ENCODE data around the gene SPEF1. TPM values are rescaled to one million over a fixed set of nuclear protein-coding genes. Genes with fewer than 3 reads are reported as not detected.

Gene SPEF1
- total and polyA plus RNA-seq, 2 experiments from 2014 or later = 0.11 TPM; not detected in 1

- Histone ChIP-seq H3K4me2 (ENCODE audit: unreplicated experiment) (peak overlapping the region; percentile 79), H3K4me3 (no peak overlapping the region), H3K9me2 (ENCODE audit: insufficient read depth) (no peaks in the 10 kb centered on the region), H3F3A (ENCODE audit: insufficient read depth) (peaks cover 26% of the 10 kb centered on the region), H3K9ac (peak overlapping the region; percentile 75; the same call in 1 of the 2 replicates), H3K4me1 (ENCODE audit: insufficient read depth) (peaks cover 18% of the 10 kb centered on the region), H2AFZ (no peak overlapping the region), H3K27ac (no peak overlapping the region), H3K36me3 (ENCODE audit: low read depth) (no peaks in the 10 kb centered on the region; the same call in 1 of the 2 replicates), H3K79me2 (ENCODE audit: insufficient read depth) (peaks cover 38% of the 10 kb centered on the region), H3K27me3 (replicated peaks; ENCODE audit: insufficient read depth) (no peaks in the 10 kb centered on the region), H4K20me1 (ENCODE audit: insufficient read depth) (no peaks in the 10 kb centered on the region; the same call in 1 of the 2 replicates), H3K9me3 (ENCODE audit: low read depth) (no peaks in the 10 kb centered on the region)
- no peak for DNase-seq
- in situ Hi-C loops (cut with MboI) = no loop called here
- 81 to 88% methylated on average over 2 of the region's 2 CpGs for WGBS, 2 experiments (ENCODE audit: low coverage in 1 of 2, low lambda C conversion rate in 2 of 2, missing lambda C conversion rate in 2 of 2)
- TF ChIP-seq EZH2phosphoT487 (IDR thresholded peaks at IDR 0.05; ENCODE audit: insufficient read depth, low read depth) (no peak), EZH2 (IDR thresholded peaks at IDR 0.05; ENCODE audit: insufficient read depth, poor library complexity, severe bottlenecking) (no peak)
Observed at GRCh38 chr20:3783068-3783489, 1.8 kb upstream of the SPEF1 start.

GRCh38 chr20:3782597-3782996 lies 1.3 kb upstream of the SPEF1 start:
- Histone ChIP-seq H3K36me3 (ENCODE audit: low read depth) (no peaks in the 10 kb centered on the region; the same call in 1 of the 2 replicates), H3K27me3 (replicated peaks; ENCODE audit: insufficient read depth) (no peaks in the 10 kb centered on the region), H2AFZ (no peak overlapping the region), H3K4me1 (ENCODE audit: insufficient read depth) (peaks cover 18% of the 10 kb centered on the region), H3K9ac (no peak overlapping the region), H3K27ac (no peak overlapping the region), H3K9me3 (ENCODE audit: low read depth) (no peaks in the 10 kb centered on the region), H3K4me3 (no peak overlapping the region), H4K20me1 (ENCODE audit: insufficient read depth) (no peaks in the 10 kb centered on the region; the same call in 1 of the 2 replicates), H3F3A (ENCODE audit: insufficient read depth) (peaks cover 26% of the 10 kb centered on the region), H3K4me2 (ENCODE audit: unreplicated experiment) (no peak overlapping the region), H3K9me2 (ENCODE audit: insufficient read depth) (no peaks in the 10 kb centered on the region), H3K79me2 (ENCODE audit: insufficient read depth) (peaks cover 38% of the 10 kb centered on the region)
- in situ Hi-C loops (cut with MboI) = no loop called here
- no peak for DNase-seq
- 81 to 88% methylated on average over 6 of the region's 6 CpGs for WGBS, 2 experiments (ENCODE audit: low coverage in 1 of 2, low lambda C conversion rate in 2 of 2, missing lambda C conversion rate in 2 of 2)
- no peak for TF ChIP-seq EZH2 (IDR thresholded peaks at IDR 0.05; ENCODE audit: insufficient read depth, poor library complexity, severe bottlenecking)
- TF ChIP-seq EZH2phosphoT487 (IDR thresholded peaks at IDR 0.05; ENCODE audit: insufficient read depth, low read depth) = no peak

- Histone ChIP-seq H3K4me3 (no peak overlapping the region), H3K9me3 (ENCODE audit: low read depth) (no peaks in the 10 kb centered on the region), H3K4me2 (ENCODE audit: unreplicated experiment) (no peak overlapping the region), H2AFZ (no peak overlapping the region), H3K36me3 (ENCODE audit: low read depth) (no peaks in the 10 kb centered on the region), H3K9ac (no peak overlapping the region), H3K79me2 (ENCODE audit: insufficient read depth) (peaks cover 17% of the 10 kb centered on the region), H4K20me1 (ENCODE audit: insufficient read depth) (no peaks in the 10 kb centered on the region; the same call in 1 of the 2 replicates), H3K4me1 (ENCODE audit: insufficient read depth) (no peaks in the 10 kb centered on the region; the same call in 1 of the 2 replicates), H3K27me3 (replicated peaks; ENCODE audit: insufficient read depth) (no peaks in the 10 kb centered on the region), H3K27ac (no peak overlapping the region), H3F3A (ENCODE audit: insufficient read depth) (peaks cover 22% of the 10 kb centered on the region), H3K9me2 (ENCODE audit: insufficient read depth) (no peaks in the 10 kb centered on the region)
- DNase-seq = peak; percentile 38
- TF ChIP-seq EZH2 (IDR thresholded peaks at IDR 0.05; ENCODE audit: insufficient read depth, poor library complexity, severe bottlenecking) (no peak), EZH2phosphoT487 (IDR thresholded peaks at IDR 0.05; ENCODE audit: insufficient read depth, low read depth) (no peak)
- 39 to 42% methylated on average over 16 to 18 of the region's 18 CpGs for WGBS, 2 experiments (ENCODE audit: low coverage in 1 of 2, low lambda C conversion rate in 2 of 2, missing lambda C conversion rate in 2 of 2)
- in situ Hi-C loops (cut with MboI) = no loop called here
Observed at GRCh38 chr20:3778976-3779375, 2.3 kb downstream of the SPEF1 start.

- peak; percentile 80 for DNase-seq
Observed at GRCh38 chr20:3777716-3778629, 3.3 kb downstream of the SPEF1 start.

More at GRCh38 chr20:3777716-3778629, 3.3 kb downstream of the SPEF1 start:
- peak overlapping the region; percentile 78 for H3K4me3 ChIP-seq
- TF ChIP-seq EZH2phosphoT487 (IDR thresholded peaks at IDR 0.05; ENCODE audit: insufficient read depth, low read depth) (no peak), EZH2 (IDR thresholded peaks at IDR 0.05; ENCODE audit: insufficient read depth, poor library complexity, severe bottlenecking) (no peak)
- H2AFZ ChIP-seq = peak overlapping the region; percentile 87
- H3K9ac ChIP-seq = peak overlapping the region; percentile 68
- peaks cover 7% of the 10 kb centered on the region for H3K79me2 ChIP-seq (ENCODE audit: insufficient read depth)
- H3K27ac ChIP-seq = no peak overlapping the region
- peak overlapping the region; percentile 87 for H3K4me2 ChIP-seq (ENCODE audit: unreplicated experiment)
- H3K4me1 ChIP-seq (ENCODE audit: insufficient read depth) = no peaks in the 10 kb centered on the region
- H3K9me2 ChIP-seq (ENCODE audit: insufficient read depth) = no peaks in the 10 kb centered on the region
- in situ Hi-C loops (cut with MboI) = no loop called here
- H3K27me3 ChIP-seq (replicated peaks; ENCODE audit: insufficient read depth) = no peaks in the 10 kb centered on the region
- no peaks in the 10 kb centered on the region for H3K9me3 ChIP-seq (ENCODE audit: low read depth)
- H3F3A ChIP-seq (ENCODE audit: insufficient read depth) = peaks cover 22% of the 10 kb centered on the region
- no peaks in the 10 kb centered on the region for H4K20me1 ChIP-seq (ENCODE audit: insufficient read depth)
- H3K36me3 ChIP-seq (ENCODE audit: low read depth) = no peaks in the 10 kb centered on the region
- 5 to 7% methylated on average over 58 to 60 of the region's 70 CpGs for WGBS, 2 experiments (ENCODE audit: low coverage in 1 of 2, low lambda C conversion rate in 2 of 2, missing lambda C conversion rate in 2 of 2)

Data from GM23248 (cell line).